ENCODE results near the gene MGST3.

The MGST3 gene

DNA sequence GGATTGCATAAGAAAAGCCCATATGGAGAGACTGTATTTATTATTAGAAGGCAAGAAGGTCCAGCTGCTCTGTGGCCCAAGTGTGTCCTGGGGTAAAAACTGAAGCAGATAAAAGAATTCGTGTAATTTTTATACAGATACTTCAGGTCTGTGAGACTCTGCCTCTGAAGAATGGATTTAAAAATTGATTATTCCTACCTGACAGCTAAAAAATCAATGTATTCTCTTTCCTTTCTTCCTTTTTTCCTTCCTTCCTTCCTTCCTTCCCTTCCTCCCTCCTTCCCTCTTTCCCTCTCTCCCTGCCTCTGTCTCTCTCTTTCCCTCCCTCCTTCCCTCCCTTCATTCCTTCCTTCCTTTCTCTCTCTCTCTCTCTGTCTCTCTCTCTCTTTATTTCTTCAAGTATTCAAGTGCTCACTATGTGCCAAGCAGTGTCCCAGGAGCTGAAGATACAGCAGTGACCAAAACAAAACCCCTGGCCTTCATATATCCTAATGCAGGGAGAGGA lies 11.3 kb upstream of the MGST3 start:
- no peak for TF ChIP-seq TEAD4 (IDR thresholded peaks at IDR 0.05)
- TF ChIP-seq FOXM1 (IDR thresholded peaks at IDR 0.05; ENCODE audit: borderline replicate concordance, low read depth): no peak
- TF ChIP-seq TAF1 (IDR thresholded peaks at IDR 0.05; ENCODE audit: low read depth): no peak
- TF ChIP-seq, protein P1, sequence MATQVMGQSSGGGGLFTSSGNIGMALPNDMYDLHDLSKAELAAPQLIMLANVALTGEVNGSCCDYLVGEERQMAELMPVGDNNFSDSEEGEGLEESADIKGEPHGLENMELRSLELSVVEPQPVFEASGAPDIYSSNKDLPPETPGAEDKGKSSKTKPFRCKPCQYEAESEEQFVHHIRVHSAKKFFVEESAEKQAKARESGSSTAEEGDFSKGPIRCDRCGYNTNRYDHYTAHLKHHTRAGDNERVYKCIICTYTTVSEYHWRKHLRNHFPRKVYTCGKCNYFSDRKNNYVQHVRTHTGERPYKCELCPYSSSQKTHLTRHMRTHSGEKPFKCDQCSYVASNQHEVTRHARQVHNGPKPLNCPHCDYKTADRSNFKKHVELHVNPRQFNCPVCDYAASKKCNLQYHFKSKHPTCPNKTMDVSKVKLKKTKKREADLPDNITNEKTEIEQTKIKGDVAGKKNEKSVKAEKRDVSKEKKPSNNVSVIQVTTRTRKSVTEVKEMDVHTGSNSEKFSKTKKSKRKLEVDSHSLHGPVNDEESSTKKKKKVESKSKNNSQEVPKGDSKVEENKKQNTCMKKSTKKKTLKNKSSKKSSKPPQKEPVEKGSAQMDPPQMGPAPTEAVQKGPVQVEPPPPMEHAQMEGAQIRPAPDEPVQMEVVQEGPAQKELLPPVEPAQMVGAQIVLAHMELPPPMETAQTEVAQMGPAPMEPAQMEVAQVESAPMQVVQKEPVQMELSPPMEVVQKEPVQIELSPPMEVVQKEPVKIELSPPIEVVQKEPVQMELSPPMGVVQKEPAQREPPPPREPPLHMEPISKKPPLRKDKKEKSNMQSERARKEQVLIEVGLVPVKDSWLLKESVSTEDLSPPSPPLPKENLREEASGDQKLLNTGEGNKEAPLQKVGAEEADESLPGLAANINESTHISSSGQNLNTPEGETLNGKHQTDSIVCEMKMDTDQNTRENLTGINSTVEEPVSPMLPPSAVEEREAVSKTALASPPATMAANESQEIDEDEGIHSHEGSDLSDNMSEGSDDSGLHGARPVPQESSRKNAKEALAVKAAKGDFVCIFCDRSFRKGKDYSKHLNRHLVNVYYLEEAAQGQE (IDR thresholded peaks at IDR 0.05; ENCODE audit: low read depth): no peak
- no peak for TF ChIP-seq RAD21 (IDR thresholded peaks at IDR 0.05; ENCODE audit: low read depth)
- TF ChIP-seq TCF12 (IDR thresholded peaks at IDR 0.05; ENCODE audit: low read depth): no peak
- TF ChIP-seq EGR1 (IDR thresholded peaks at IDR 0.05): no peak
- no peak for TF ChIP-seq NFIC (IDR thresholded peaks at IDR 0.05)
- TF ChIP-seq, protein P2, sequence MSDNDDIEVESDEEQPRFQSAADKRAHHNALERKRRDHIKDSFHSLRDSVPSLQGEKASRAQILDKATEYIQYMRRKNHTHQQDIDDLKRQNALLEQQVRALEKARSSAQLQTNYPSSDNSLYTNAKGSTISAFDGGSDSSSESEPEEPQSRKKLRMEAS (IDR thresholded peaks at IDR 0.05): no peak
- TF ChIP-seq, protein P3, sequence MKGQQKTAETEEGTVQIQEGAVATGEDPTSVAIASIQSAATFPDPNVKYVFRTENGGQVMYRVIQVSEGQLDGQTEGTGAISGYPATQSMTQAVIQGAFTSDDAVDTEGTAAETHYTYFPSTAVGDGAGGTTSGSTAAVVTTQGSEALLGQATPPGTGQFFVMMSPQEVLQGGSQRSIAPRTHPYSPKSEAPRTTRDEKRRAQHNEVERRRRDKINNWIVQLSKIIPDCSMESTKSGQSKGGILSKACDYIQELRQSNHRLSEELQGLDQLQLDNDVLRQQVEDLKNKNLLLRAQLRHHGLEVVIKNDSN (IDR thresholded peaks at IDR 0.05): no peak
- TF ChIP-seq YY1 (IDR thresholded peaks at IDR 0.05; ENCODE audit: low read depth): no peak
- no peak for TF ChIP-seq ZBTB7A (IDR thresholded peaks at IDR 0.05; ENCODE audit: low read depth)
- TF ChIP-seq CREB1 (IDR thresholded peaks at IDR 0.05; ENCODE audit: low read depth): no peak
- no peak for TF ChIP-seq EP300 (IDR thresholded peaks at IDR 0.05; ENCODE audit: borderline replicate concordance)
- TF ChIP-seq CEBPB (IDR thresholded peaks at IDR 0.05): no peak

DNA sequence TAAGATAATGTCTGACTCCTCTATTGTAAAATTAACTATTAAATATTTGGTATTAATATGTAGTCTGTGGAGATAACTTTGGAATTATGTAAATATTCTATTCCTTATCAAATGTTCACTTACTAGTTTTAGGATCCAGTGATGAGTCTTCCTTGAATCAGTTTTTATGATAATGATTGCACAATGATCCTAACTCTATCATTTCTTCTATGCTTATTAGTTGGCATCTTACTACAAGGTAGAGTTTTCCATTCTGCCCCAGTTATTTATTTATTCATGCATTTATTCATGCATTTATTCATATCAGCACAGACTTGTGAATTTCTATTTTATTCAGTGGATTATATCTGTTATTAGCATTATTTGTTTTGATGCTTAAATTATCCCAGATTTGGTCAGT lies 7.4 kb upstream of the MGST3 start:
- TF ChIP-seq, protein P1 (IDR thresholded peaks at IDR 0.05; ENCODE audit: low read depth): no peak
- TF ChIP-seq TCF12 (IDR thresholded peaks at IDR 0.05; ENCODE audit: low read depth) (no peak), FOXM1 (IDR thresholded peaks at IDR 0.05; ENCODE audit: borderline replicate concordance, low read depth) (no peak), RAD21 (IDR thresholded peaks at IDR 0.05; ENCODE audit: low read depth) (no peak), CREB1 (IDR thresholded peaks at IDR 0.05; ENCODE audit: low read depth) (no peak), EP300 (IDR thresholded peaks at IDR 0.05; ENCODE audit: borderline replicate concordance) (no peak), YY1 (IDR thresholded peaks at IDR 0.05; ENCODE audit: low read depth) (no peak), ZBTB7A (IDR thresholded peaks at IDR 0.05; ENCODE audit: low read depth) (no peak), NFIC (IDR thresholded peaks at IDR 0.05) (no peak), EGR1 (IDR thresholded peaks at IDR 0.05) (no peak), TEAD4 (IDR thresholded peaks at IDR 0.05) (no peak), TAF1 (IDR thresholded peaks at IDR 0.05; ENCODE audit: low read depth) (no peak), CEBPB (IDR thresholded peaks at IDR 0.05) (no peak)
- TF ChIP-seq, protein P3 (IDR thresholded peaks at IDR 0.05): no peak
- TF ChIP-seq, protein P2 (IDR thresholded peaks at IDR 0.05): no peak

DNA sequence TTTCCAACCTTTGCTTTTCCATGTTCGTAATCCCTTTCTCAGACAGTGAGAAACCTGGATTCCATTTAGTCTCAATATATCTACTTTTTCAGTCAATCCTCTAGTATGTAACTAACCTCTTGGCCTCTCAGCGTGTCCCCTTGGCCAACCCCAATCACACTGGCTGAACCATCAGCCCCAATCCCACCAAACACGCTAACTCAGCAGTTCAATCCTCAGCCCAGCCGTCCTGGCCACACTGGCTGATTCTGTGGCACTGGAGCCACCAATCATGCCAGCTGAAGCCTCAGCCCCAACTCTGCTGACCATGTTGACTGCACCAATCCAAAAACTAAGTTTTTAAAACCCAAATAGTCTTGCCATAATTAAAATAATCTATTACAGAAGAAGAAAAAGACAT lies 6.6 kb upstream of the MGST3 start:
- TF ChIP-seq CEBPB (IDR thresholded peaks at IDR 0.05): no peak
- TF ChIP-seq, protein P3 (IDR thresholded peaks at IDR 0.05): no peak
- TF ChIP-seq EGR1 (IDR thresholded peaks at IDR 0.05): no peak
- TF ChIP-seq EP300 (IDR thresholded peaks at IDR 0.05; ENCODE audit: borderline replicate concordance): no peak
- TF ChIP-seq TEAD4 (IDR thresholded peaks at IDR 0.05): no peak
- TF ChIP-seq CREB1 (IDR thresholded peaks at IDR 0.05; ENCODE audit: low read depth): no peak
- TF ChIP-seq TAF1 (IDR thresholded peaks at IDR 0.05; ENCODE audit: low read depth): no peak
- no peak for TF ChIP-seq NFIC (IDR thresholded peaks at IDR 0.05)
- TF ChIP-seq ZBTB7A (IDR thresholded peaks at IDR 0.05; ENCODE audit: low read depth): no peak
- TF ChIP-seq FOXM1 (IDR thresholded peaks at IDR 0.05; ENCODE audit: borderline replicate concordance, low read depth): no peak
- TF ChIP-seq YY1 (IDR thresholded peaks at IDR 0.05; ENCODE audit: low read depth): no peak
- TF ChIP-seq, protein P1 (IDR thresholded peaks at IDR 0.05; ENCODE audit: low read depth): no peak
- TF ChIP-seq, protein P2 (IDR thresholded peaks at IDR 0.05): no peak
- no peak for TF ChIP-seq TCF12 (IDR thresholded peaks at IDR 0.05; ENCODE audit: low read depth)
